DOHH2 (cell line): ENCODE results near the gene ZNF557.

Experiments
- H3F3A ChIP-seq: fragments of 200-600 bp; sonication (generic), shearing (Covaris generic); 2 replicates; pipeline ENCODE4 v1.6.0; 2016; ENCODE audit warnings: antibody characterized with exemption, mild to moderate bottlenecking; ENCODE audit not compliant: control insufficient read depth, insufficient read depth
- H3K27ac ChIP-seq: fragments of 200-600 bp; sonication (generic); 2 replicates; pipeline ENCODE4 v1.5.1; 2014; ENCODE audit warnings: low read depth, mild to moderate bottlenecking, low read length, moderate library complexity
- H3K27me3 ChIP-seq: fragments of 200-600 bp; sonication (generic); 2 replicates; pipeline ENCODE4 v1.6.1; 2014; ENCODE audit warnings: mild to moderate bottlenecking, low read length, mixed read lengths; ENCODE audit not compliant: control insufficient read depth
- H3K36me3 ChIP-seq: fragments of 200-600 bp; sonication (generic); 2 replicates; pipeline ENCODE4 v1.6.1; 2014; ENCODE audit warnings: mild to moderate bottlenecking, low read length, moderate library complexity, mixed read lengths; ENCODE audit not compliant: control insufficient read depth
- H3K4me1 ChIP-seq: fragments of 200-600 bp; sonication (generic); 2 replicates; pipeline ENCODE4 v1.6.1; 2014; ENCODE audit warnings: mild to moderate bottlenecking, low read length, mixed read lengths; ENCODE audit not compliant: control insufficient read depth
- H3K4me2 ChIP-seq: fragments of 200-600 bp; sonication (generic); 2 replicates; pipeline ENCODE4 v1.6.0; 2014; ENCODE audit warnings: mild to moderate bottlenecking, low read length, moderate library complexity
- H3K4me3 ChIP-seq: fragments of 200-600 bp; sonication (generic); 2 replicates; pipeline ENCODE4 v1.5.1; 2014; ENCODE audit warnings: mild to moderate bottlenecking, low read length, mixed read lengths
- H3K79me2 ChIP-seq: fragments of 200-600 bp; sonication (generic); 2 replicates; pipeline ENCODE4 v1.6.1; 2014; ENCODE audit warnings: mild to moderate bottlenecking, low read length, mixed read lengths; ENCODE audit not compliant: control insufficient read depth
- H3K9me2 ChIP-seq: fragments of 200-600 bp; sonication (generic); replicated peaks from 2 replicates; pipeline ENCODE4 v1.6.1; 2014; ENCODE audit warnings: mild to moderate bottlenecking, low read length, mixed read lengths; ENCODE audit not compliant: control insufficient read depth
- H3K9me3 ChIP-seq: fragments of 200-600 bp; sonication (generic); 2 replicates; pipeline ENCODE4 v1.6.1; 2014; ENCODE audit warnings: antibody characterized with exemption, low read length, mixed read lengths; ENCODE audit not compliant: control insufficient read depth, insufficient read depth
- H4K20me1 ChIP-seq: fragments of 200-600 bp; sonication (generic); 2 replicates; pipeline ENCODE4 v1.6.0; 2014; ENCODE audit warnings: low read depth, mild to moderate bottlenecking, antibody characterized with exemption, low read length, moderate library complexity; ENCODE audit not compliant: control insufficient read depth, insufficient read depth
- CTCF ChIP-seq: fragments of 200-600 bp; sonication (generic); IDR thresholded peaks from one replicate; pipeline ENCODE4 v1.5.1; 2014; ENCODE audit warnings: antibody characterized with exemption, mild to moderate bottlenecking, low read depth, low read length; ENCODE audit not compliant: poor library complexity, severe bottlenecking
- EZH2phosphoT487 ChIP-seq: fragments of 200-600 bp; sonication (generic); IDR thresholded peaks from 2 replicates; pipeline ENCODE4 v1.6.1; 2017; ENCODE audit warnings: borderline replicate concordance, mild to moderate bottlenecking, antibody characterized with exemption, low read length, moderate library complexity, mixed read lengths

ZNF557 gene

GRCh38 chr19:7119582-7119981 is 50.1 kb downstream of the ZNF557 start:
- no peaks in the 10 kb centered on the region for H3K79me2 ChIP-seq
- H3K4me2 ChIP-seq: no peak overlapping the region
- H3K36me3 ChIP-seq: no peaks in the 10 kb centered on the region
- H3K27ac ChIP-seq: no peak overlapping the region
- H3K9me3 ChIP-seq: no peaks in the 10 kb centered on the region
- H3K4me1 ChIP-seq: no peaks in the 10 kb centered on the region
- no peaks in the 10 kb centered on the region; the same call in 1 of the 2 replicates for H3K27me3 ChIP-seq
- no peak for TF ChIP-seq CTCF
- TF ChIP-seq EZH2phosphoT487: no peak
- no peaks in the 10 kb centered on the region for H3K9me2 ChIP-seq
- H4K20me1 ChIP-seq: no peaks in the 10 kb centered on the region
- H3K4me3 ChIP-seq: no peak overlapping the region
- no peaks in the 10 kb centered on the region for H3F3A ChIP-seq

- no peaks in the 10 kb centered on the region for H3K9me2 ChIP-seq
- no peaks in the 10 kb centered on the region for H3K36me3 ChIP-seq
- H3K27me3 ChIP-seq: no peaks in the 10 kb centered on the region
Observed at GRCh38 chr19:7120499-7120898, 51.0 kb downstream of the ZNF557 start.

GRCh38 chr19:7122701-7123100 is 53.2 kb downstream of the ZNF557 start:
- no peaks in the 10 kb centered on the region for H3K79me2 ChIP-seq
- H3F3A ChIP-seq: no peaks in the 10 kb centered on the region
- H3K4me3 ChIP-seq: no peak overlapping the region
- no peaks in the 10 kb centered on the region for H3K9me2 ChIP-seq
- H4K20me1 ChIP-seq: no peaks in the 10 kb centered on the region
- H3K27ac ChIP-seq: no peak overlapping the region
- no peaks in the 10 kb centered on the region for H3K4me1 ChIP-seq
- no peaks in the 10 kb centered on the region for H3K36me3 ChIP-seq
- H3K4me2 ChIP-seq: no peak overlapping the region
- no peaks in the 10 kb centered on the region for H3K9me3 ChIP-seq
- no peaks in the 10 kb centered on the region for H3K27me3 ChIP-seq
- TF ChIP-seq CTCF: no peak
- TF ChIP-seq EZH2phosphoT487: no peak

More at GRCh38 chr19:7120499-7120898, 51.0 kb downstream of the ZNF557 start:
- Histone ChIP-seq H3K4me1 (no peaks in the 10 kb centered on the region), H4K20me1 (no peaks in the 10 kb centered on the region), H3K4me2 (no peak overlapping the region), H3F3A (no peaks in the 10 kb centered on the region), H3K4me3 (no peak overlapping the region), H3K27ac (no peak overlapping the region), H3K79me2 (no peaks in the 10 kb centered on the region), H3K9me3 (no peaks in the 10 kb centered on the region)
- TF ChIP-seq EZH2phosphoT487: no peak
- TF ChIP-seq CTCF: no peak

- Histone ChIP-seq H3K4me2 (no peak overlapping the region), H3K4me3 (no peak overlapping the region), H3F3A (no peaks in the 10 kb centered on the region), H3K9me2 (no peaks in the 10 kb centered on the region), H4K20me1 (no peaks in the 10 kb centered on the region), H3K27ac (no peak overlapping the region), H3K9me3 (no peaks in the 10 kb centered on the region), H3K36me3 (no peaks in the 10 kb centered on the region), H3K27me3 (no peaks in the 10 kb centered on the region), H3K4me1 (no peaks in the 10 kb centered on the region), H3K79me2 (no peaks in the 10 kb centered on the region)
- TF ChIP-seq CTCF: no peak
- TF ChIP-seq EZH2phosphoT487: no peak
Observed at GRCh38 chr19:7124782-7125181, 55.3 kb downstream of the ZNF557 start.
